NCI-H1092 (cell line): ENCODE measurements around the gene SETX.
A peak's percentile ranks its signal among the peaks of the same experiment; 100 is the strongest.
"Not testable (repeated sequence)": the region's sequence is repeated elsewhere in the genome, so short reads cannot be mapped to it uniquely, and the experiment has no call there.

Experiments used
- DNase-seq: peaks from one replicate; lab custom pipeline; 2025; lab: John Stamatoyannopoulos, UW

SETX gene, protein sequence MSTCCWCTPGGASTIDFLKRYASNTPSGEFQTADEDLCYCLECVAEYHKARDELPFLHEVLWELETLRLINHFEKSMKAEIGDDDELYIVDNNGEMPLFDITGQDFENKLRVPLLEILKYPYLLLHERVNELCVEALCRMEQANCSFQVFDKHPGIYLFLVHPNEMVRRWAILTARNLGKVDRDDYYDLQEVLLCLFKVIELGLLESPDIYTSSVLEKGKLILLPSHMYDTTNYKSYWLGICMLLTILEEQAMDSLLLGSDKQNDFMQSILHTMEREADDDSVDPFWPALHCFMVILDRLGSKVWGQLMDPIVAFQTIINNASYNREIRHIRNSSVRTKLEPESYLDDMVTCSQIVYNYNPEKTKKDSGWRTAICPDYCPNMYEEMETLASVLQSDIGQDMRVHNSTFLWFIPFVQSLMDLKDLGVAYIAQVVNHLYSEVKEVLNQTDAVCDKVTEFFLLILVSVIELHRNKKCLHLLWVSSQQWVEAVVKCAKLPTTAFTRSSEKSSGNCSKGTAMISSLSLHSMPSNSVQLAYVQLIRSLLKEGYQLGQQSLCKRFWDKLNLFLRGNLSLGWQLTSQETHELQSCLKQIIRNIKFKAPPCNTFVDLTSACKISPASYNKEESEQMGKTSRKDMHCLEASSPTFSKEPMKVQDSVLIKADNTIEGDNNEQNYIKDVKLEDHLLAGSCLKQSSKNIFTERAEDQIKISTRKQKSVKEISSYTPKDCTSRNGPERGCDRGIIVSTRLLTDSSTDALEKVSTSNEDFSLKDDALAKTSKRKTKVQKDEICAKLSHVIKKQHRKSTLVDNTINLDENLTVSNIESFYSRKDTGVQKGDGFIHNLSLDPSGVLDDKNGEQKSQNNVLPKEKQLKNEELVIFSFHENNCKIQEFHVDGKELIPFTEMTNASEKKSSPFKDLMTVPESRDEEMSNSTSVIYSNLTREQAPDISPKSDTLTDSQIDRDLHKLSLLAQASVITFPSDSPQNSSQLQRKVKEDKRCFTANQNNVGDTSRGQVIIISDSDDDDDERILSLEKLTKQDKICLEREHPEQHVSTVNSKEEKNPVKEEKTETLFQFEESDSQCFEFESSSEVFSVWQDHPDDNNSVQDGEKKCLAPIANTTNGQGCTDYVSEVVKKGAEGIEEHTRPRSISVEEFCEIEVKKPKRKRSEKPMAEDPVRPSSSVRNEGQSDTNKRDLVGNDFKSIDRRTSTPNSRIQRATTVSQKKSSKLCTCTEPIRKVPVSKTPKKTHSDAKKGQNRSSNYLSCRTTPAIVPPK (N-terminal part only)

DNA sequence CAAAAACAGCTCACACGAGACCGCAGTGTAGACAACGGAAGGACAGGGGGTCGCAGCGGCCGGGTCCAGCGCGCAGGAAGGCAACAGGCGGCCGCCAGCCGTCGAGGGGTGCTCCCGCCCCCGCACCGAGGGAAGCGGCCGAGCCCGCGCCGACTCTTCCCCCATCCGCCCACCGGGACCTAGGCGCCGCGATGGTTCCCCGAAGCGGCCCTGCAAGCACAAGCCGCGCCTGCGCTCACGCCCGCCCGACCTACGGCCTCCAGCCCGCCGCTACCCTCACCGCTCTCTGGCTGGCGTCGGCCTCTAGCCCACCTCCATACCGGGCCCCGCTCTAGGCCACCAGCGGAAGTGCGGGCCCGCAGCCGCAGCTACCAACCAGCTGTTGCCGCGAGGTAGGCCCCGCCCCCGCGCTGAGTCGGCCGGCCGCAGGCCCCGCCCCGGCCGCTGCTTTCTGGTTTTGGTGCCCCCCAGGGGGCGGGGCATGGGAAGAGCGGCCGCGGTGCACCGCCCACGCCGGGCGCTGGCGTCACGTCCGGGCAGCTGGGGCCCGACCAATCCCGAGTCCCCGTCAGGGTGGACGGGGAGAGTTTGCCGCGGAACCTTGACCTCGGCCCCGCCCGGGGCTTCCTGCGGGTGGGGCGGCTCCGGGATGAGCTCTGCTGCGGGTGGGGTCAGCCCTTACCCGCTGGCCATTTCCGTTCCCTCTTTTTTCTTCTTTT, at the start of gene SETX:
Gene SETX (minus strand): TSS at position 350 of the 719 bp plus-strand sequence. CDS start 5,558 bp downstream, outside the sequence.
- DNase-seq: peak; percentile 94

DNA sequence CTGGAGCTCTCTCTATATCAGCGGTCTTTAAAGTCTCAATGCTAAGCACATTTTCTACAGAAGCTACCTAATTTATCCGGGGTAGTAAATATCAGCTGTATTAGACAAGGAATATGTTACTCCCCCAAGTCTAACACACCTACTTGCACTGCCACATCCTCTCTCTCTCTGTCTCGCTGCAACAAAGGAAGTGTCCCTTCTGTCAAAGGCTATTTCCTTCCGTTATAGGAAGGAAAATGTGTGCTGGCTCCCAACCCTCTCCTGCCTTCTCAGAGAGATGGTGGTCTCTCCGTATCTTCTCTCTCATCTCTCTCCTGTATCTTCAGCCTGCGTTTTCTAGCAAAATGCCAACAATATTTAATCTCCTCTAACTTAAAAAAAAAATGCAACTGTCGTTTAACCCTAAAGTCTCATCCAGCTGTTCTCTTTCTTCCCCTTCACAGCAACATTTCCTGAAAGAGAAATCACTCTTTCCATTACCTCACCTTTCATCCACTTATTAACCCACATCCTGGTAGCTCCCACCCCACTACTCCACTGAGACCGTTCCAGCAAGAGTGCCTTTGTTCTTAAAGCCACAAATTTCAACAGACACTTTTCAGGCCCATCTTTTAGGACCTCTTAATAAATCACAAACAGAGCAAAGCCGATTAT, 49.6 kb upstream of the SETX start:
- DNase-seq: no peak

DNA sequence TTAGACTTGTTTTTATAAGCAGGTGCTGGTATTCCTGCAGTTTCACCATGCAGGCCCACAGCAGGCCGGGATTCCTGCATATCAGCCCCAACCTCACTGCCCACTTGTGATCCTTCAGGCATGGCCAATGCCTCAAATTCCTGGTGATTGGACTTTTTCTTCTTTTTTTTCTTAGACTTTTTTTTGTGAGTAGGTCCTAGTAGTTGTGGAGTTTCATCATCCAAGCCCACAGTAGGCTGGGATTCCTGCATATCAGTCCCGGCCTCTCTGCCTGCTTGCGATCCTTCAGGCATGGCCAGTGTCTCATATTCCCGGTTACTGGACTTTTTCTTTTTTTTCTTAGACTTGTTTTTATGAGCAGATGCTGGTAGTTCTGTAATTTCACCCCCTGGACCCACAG, 47.0 kb upstream of the SETX start:
- no peak for DNase-seq

DNA sequence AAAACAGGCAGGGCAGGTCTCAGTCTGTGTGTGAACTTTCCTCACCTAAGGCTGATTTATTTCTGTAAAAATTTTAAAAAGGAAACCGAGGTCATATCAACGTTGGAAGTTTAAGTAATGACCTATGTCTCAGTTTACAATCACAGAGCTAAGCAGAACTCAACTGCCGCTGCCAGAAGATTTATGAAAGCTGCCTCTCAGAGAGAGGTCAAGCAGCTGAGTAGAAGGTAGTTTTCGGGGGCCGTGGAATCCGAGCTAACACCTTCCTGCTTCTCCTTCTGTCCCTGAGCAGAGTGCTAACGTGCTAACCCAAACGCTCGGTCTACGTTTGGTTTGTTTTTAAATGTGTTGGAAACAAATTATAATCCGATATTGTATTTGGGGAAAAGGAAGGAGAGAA, 40.8 kb upstream of the SETX start:
- no peak for DNase-seq

DNA sequence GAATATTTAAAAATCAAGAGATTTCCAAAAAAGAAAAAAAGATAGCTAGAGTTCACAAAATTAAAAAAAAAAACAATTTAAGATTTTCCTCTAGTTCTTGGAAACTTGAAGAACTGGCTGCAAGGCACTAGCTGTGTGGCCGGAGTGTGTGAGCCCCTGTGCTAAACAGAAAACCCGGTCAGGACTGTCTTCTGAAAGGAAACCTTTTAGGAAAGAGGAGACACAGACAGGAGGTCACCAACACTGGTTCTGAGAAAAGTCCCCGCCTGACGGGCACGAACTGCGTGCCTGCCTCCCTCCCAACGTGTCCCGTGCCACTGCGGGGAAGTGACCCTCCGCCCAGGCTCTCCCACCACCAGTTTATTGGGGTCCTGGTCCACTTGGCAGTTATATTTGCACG, 36.7 kb upstream of the SETX start:
- DNase-seq: no peak

DNA sequence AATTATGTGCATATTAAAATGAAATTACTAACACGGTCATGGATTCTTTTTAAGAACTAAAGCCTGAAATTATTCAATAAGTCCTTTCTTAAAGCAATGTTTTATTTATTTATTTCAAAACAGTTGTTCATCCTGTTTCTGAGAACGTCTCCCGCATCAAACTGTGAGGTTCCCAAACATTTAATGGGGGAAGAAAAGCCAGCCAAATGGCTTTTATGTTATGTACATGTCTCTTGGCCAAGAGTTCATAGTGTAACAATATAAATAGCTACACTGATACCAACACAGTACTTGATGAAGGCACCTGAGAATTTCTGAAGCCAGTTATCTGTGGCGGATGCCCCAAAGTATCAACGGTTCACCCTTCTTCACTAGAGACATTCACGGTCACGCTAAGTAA, 36.2 kb upstream of the SETX start:
- DNase-seq: no peak

DNA sequence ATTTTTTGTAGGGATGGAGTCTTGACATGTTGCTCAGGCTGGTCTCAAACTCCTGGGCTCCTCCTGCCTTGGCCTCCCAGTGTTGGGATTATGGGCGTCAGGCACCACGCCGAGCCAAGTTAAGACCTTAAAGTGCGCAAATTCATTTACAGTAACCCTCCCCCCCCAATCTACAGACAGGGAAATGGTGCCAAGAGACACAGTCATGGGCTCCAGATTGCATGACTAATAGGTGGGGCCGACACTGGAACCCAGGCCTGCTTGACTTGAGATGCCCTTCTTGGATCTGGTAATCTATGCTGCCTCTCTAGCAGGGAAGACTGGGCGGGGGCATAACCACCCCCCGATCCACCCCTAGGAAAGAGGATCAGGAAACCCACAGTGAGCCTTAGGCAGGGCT, 32.3 kb upstream of the SETX start:
- no peak for DNase-seq

DNA sequence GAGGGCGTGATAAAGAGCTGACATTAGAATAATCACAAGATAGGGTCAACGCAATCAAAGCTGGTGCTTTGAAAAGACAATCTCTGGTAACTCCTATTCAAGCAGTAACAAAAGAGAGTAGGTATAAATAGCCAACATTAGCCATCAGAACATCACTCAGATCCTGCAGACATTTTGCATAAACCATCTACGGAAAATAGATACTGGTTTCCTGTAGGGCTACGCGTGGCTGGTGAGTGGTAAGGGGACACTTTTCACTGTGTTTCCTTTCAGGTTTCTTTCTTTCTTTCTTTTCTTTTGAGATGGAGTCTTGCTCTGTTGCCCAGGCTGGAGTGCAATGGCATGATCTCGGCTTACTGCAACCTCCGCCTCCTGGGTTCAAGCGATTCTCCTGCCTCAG, 29.6 kb upstream of the SETX start:
- DNase-seq: no peak

DNA sequence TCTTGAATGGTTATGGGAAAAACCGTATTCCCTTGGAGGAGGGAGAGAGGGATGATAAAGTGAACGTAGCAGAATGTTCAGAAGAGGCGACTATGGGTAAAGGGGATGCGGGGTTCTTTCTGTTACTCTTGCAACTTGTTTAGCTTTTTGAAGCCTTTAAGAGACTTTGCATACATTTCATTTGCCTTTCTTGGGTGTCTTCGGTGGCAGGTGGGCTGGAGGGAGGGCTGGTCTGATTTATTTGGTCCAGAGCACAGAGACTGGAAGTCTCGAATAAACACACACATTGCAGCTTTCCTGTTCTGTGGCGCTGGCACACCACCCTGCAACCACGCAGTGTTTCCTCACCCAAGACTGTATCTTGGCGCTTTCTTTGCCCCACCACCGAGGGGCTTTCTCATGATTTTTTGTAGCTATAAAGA, 28.7 kb upstream of the SETX start:
- no peak for DNase-seq

DNA sequence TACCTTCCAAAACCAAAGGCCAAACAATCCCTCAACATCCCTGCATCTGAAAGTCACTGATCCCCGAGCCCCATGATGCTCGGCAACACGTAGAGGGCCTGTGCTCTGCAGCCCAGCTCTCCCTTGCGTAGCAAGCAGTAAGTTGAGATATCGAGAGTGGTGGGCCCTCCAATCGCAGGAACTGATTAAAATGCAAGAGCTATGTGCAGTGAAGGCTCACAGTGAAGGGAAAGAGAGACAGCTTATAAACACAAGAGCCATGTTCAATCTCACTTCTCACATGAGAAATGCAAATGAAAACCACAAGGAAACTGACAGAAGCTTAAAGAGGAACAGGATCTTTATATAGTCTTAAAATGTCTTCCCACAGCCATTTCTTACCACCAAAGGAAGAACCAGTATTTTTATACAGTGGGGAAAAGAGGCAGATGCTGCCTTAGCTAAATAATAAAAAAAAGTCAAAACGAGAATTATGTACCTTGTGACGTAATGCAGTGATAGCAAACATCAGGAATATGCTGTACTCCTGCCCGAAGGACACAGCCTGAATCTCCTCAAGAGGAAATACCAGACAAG, 27.3 kb upstream of the SETX start:
- DNase-seq: no peak

DNA sequence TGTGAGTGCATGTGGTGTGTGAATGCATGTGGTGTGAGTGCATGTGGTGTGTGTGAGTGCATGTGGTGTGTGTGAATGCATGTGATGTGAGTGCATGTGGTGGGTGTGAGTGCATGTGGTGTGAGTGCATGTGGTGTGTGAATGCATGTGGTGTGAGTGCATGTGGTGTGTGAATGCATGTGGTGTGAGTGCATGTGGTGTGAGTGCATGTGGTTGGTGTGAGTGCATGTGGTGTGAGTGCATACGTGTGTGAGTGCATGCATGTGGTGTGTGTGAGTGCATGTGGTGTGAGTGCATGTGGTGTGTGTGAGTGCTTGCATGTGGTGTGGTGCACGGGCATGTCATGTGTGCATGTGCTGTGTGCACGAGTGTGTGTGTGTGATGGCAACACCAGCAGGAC, 23.6 kb upstream of the SETX start:
- DNase-seq: not testable (repeated sequence)

DNA sequence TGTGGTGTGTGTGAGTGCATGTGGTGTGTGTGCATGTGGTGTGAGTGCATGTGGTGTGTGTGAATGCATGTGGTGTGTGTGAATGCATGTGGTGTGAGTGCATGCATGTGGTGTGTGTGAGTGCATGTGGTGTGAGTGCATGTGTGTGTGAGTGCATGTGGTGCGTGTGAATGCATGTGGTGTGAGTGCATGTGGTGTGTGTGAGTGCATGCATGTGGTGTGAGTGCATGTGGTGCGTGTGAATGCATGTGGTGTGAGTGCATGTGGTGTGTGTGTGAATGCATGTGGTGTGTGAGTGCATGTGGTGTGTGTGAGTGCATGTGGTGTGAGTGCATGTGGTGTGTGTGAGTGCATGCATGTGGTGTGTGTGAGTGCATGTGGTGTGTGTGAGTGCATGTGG, 23.0 kb upstream of the SETX start:
- not testable (repeated sequence) for DNase-seq

DNA sequence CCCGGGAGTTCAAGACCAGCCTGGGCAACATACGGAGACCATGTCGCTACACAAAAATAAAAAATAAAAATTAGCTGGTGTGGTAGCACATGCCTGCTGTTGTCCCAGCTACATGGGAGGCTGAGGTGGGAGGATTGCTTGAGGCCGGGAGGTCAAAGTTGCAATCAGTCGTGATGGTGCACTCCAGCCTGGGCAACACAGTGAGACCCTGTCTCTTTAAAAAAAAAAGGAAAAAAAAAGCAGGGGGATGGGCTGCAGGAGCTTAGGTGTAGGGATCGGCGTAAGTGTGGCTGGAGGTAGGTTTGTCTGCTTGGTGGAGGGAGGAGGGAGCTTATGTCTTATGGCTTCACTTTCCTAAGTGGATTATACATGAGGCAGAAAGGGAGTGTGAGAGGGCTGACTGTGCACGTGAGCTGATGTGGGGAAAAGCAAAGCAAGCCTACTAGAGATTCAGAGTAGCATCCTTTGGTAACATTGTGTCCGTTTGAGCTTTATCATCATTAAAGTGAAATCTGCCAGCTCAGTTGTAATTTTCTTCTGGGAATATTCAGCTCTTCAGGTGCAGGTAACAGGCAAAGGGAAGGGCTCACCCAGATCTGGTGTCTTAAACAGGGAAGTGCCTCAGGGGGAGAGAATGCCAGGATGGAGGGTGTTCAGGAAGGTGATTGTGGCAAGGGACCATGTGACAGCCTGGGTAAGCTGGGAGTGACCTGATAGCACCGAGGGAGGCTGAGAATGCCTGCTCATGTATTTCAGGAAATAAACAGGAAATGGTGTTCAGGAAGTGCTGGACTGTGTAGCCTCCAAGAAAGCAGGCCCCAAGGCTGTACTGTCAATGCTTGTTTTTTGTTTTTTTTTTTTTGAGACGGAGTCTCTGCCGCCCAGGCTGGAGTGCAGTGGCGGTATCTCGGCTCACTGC, 17.6 kb upstream of the SETX start:
- DNase-seq: no peak

DNA sequence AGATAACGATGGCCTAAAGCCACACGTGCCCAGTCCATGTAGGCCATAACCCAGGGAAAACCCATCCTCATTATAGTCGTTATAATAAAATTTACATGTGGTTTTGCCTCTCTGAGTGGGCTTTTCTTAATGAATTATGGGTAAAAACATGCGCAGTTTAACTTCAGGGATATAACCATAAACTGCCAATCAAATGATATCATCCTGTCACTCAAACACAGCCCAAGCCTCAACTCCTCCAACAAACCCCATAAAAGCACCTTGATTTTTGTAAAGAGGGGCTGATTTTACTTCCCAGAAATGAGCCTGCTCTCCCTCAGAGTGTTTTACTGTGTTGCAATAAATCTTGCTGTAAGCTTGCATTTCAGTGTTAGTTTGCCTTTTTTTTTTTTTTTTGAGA, 15.8 kb upstream of the SETX start:
- DNase-seq: no peak

DNA sequence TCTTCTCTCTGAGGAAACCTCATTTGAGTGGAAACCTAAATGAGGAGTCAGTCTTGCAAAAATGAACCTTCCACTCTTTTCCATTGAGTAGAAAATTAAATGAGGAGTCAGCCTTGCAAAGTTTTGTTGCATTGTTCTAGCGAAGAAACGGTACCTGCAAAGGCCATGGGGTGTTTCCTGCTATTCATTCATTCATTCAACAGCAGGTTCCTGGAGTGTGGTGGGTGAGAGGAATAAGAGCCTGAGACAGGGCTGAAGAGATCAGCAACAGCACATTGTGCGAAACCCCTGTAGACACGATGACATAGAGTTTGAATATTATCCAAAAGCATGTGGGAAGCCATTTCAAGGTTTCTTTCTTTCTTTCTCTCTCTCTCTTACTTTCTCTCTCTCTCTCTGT, 14.6 kb upstream of the SETX start:
- DNase-seq: no peak

DNA sequence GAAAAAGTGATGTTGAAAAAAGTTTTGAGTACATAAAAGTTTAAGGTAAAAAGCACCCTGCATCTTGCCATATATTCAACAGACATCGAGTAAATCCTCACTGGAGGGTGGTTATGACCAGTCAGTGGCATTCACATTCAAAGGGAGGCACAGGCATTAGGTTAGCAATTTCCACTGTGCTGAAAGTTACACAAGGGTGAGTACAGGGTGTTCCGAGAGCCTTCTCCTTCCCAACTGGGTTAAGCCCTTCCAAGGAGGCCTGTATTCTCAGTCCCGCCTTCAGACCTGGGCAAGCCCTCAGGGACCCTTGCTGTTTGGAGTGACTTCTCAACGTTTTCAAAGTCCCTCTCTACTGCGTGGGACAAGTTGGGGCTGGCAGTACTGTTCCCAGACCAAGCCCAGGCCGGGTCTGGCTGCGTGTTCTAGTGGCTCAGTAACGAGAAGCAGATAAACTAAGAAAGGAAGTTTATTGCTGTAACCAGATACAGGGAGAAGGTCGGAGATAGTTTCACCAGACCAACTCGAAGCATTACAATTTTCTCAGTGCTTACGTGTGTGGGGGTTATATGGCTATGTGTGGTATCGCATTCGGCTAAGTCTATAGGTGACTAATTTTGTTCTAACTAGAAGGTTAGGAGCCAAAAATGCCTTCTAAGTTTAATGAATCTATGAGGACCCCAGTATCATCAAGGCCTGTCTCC, 13.0 kb upstream of the SETX start:
- DNase-seq: no peak

DNA sequence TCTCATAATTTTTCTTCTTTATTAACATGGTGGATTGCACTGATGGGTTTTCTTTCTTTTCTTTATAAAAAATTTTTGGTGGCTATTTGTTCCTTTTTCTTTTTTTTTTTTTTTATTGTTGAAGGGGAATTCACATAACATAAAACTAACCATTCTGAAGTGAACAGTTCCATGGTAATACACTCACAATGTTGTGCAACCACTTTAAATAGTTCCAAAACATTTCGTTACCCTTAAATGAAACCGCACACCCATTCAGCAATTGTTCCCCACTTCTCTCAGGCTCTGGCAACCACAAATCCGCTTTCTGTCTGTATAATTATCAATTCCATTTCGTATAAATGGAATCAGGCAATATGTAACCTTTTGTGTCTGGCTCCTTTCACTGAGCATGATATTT, 11.7 kb upstream of the SETX start:
- DNase-seq: no peak

DNA sequence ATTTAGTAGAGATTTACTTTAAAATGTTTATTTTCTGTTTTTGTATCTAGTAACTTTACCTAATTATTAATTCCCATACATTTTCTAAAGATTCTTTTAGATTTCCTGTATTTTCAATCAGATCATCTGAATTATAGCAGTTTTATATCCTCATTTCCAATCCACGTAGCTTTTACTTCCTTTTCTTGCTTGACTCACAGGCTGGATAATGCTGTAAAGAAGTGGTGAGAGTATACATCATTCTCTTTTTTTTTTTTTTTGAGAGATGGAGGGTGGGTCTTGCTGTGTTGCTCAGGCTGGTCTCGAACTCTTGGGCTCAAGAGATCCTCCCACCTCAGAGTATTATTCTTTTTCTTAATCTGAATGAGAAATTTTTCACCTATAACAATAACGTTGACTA, 11.2 kb upstream of the SETX start:
- no peak for DNase-seq

DNA sequence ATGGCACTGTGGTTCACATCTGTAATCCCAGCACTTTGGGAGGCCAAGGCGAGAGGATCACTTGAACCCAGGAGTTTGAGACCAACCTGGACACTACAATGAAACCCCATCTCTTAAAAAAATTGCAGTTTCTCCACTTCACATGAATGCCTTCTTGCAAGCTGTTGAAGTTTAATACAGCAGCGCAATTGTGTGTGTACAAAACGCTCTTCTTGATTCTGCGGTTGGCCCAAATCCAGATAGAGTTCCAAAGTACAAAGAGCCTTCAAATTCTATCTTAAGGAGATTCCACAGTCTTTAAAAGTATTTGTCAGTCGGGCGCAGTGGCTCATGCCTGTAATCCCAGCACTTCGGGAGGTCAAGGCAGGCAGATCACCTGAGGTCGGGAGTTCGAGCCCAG, 9.3 kb upstream of the SETX start:
- no peak for DNase-seq
